PC-9 (cell line): ENCODE data around the gene MSLN. TPM values are rescaled to one million over a fixed set of nuclear protein-coding genes. Genes with fewer than 3 reads are reported as not detected.
"Not testable (repeated sequence)": the region's sequence is repeated elsewhere in the genome, so short reads cannot be mapped to it uniquely, and the experiment has no call there.

Source experiments
- BruUV-seq: library from RNA; stranded (reverse); fragments of 400-500 nt; replicated peaks from 2 replicates; lab custom pipeline; 2021; lab: Mats Ljungman, UMichigan
- CTCF ChIA-PET: fragments of 300-600 bp; sonication (Branson Sonifier 250); formaldehyde crosslinking; loops from one replicate; lab custom pipeline; 2022; ENCODE audit warnings: antibody characterized with exemption; lab: Charles Lee
- POLR2A ChIA-PET: fragments of 300-600 bp; sonication (Branson Sonifier 250); formaldehyde crosslinking; loops from one replicate; lab custom pipeline; 2022; ENCODE audit warnings: antibody characterized with exemption; ENCODE audit not compliant: unreplicated experiment; lab: Charles Lee
- DNase-seq, 2 experiments: peaks; one replicate each; pipeline versions ENCODE4 v3.0.0 to v3.0.0-alpha.2; 2015 to 2022; ENCODE audit warnings: mixed read lengths in 1 of 2
- H2AFZ ChIP-seq: fragments of 200-600 bp; sonication (generic); 2 replicates; pipeline ENCODE4 v1.8.1; 2017; ENCODE audit warnings: antibody characterized with exemption
- H3F3A ChIP-seq: fragments of 200-600 bp; sonication (generic); 2 replicates; pipeline ENCODE4 v1.8.1; 2017; ENCODE audit warnings: antibody characterized with exemption, mild to moderate bottlenecking, low read depth; ENCODE audit not compliant: insufficient read depth
- H3K27ac ChIP-seq: fragments of 200-600 bp; sonication (generic); 2 replicates; pipeline ENCODE4 v1.6.1; 2016; ENCODE audit warnings: mixed run types
- H3K27me3 ChIP-seq: fragments of 200-600 bp; sonication (generic); 2 replicates; pipeline ENCODE4 v1.6.1; 2016; ENCODE audit warnings: low read depth, mixed run types; ENCODE audit not compliant: insufficient read depth
- H3K36me3 ChIP-seq: fragments of 200-600 bp; sonication (generic); 2 replicates; pipeline ENCODE4 v1.6.1; 2016; ENCODE audit warnings: low read depth, mixed run types
- H3K4me1 ChIP-seq: fragments of 200-600 bp; sonication (generic); replicated peaks from 2 replicates; pipeline ENCODE4 v1.6.1; 2016; ENCODE audit warnings: mixed run types; ENCODE audit not compliant: insufficient read depth
- H3K4me2 ChIP-seq: fragments of 200-600 bp; sonication (generic); 2 replicates; pipeline ENCODE4 v1.6.1; 2017; ENCODE audit warnings: mixed run types
- H3K4me3 ChIP-seq: fragments of 200-600 bp; sonication (generic); 2 replicates; pipeline ENCODE4 v1.6.1; 2016; ENCODE audit warnings: mixed run types
- H3K79me2 ChIP-seq: fragments of 200-600 bp; sonication (generic); 2 replicates; pipeline ENCODE4 v1.6.1; 2017; ENCODE audit warnings: low read depth, mixed run types
- H3K9me2 ChIP-seq: fragments of 200-600 bp; sonication (generic); 2 replicates; pipeline ENCODE4 v1.8.1; 2017; ENCODE audit warnings: mild to moderate bottlenecking; ENCODE audit not compliant: insufficient read depth
- H3K9me3 ChIP-seq: fragments of 200-600 bp; sonication (generic); 2 replicates; pipeline ENCODE4 v1.8.1; 2016; ENCODE audit warnings: low read depth; ENCODE audit not compliant: insufficient read depth
- H4K20me1 ChIP-seq: fragments of 200-600 bp; sonication (generic); 2 replicates; pipeline ENCODE4 v1.8.1; 2017; ENCODE audit not compliant: insufficient read depth
- CTCF ChIP-seq: fragments of 200-600 bp; sonication (generic); conservative IDR thresholded peaks from 2 replicates; pipeline ENCODE4 v1.6.1; 2017; ENCODE audit warnings: mixed run types, antibody characterized with exemption, mild to moderate bottlenecking, moderate library complexity
- EZH2 ChIP-seq: fragments of 200-600 bp; sonication (generic); IDR thresholded peaks from 2 replicates; pipeline ENCODE4 v1.8.0; 2017; ENCODE audit warnings: antibody characterized with exemption, low read depth
- intact Hi-C: fragments of 100-400 bp; cut with micrococcal nuclease; formaldehyde crosslinking; loops from one replicate; pipeline ENCODE4 v1.10.0; 2022; ENCODE audit not compliant: unreplicated experiment
- total RNA-seq: library from RNA; stranded (reverse); gene quantifications from 2 replicates; pipeline ENCODE4 v1.2.3, GENCODE V29; 2021

MSLN gene
- total RNA-seq, 1 experiment from 2014 or later, result 59.9 TPM

- H2AFZ ChIP-seq, result no peak overlapping the region
- DNase-seq, result no peak
- CTCF ChIA-PET, result interaction anchor here (0.6 kb wide), 1 partner anchor 10 kb away, joined by 4 read pairs; no protein-coding TSS in a partner anchor
- H3K27ac ChIP-seq, result no peak overlapping the region
- peaks cover 7% of the 10 kb centered on the region; the same call in 1 of the 2 replicates for H3F3A ChIP-seq
- BruUV-seq, result no TSS peak
- H3K4me3 ChIP-seq, result no peak overlapping the region
- no peaks in the 10 kb centered on the region for H3K79me2 ChIP-seq
- H3K4me1 ChIP-seq, result no peaks in the 10 kb centered on the region
- no peaks in the 10 kb centered on the region; the same call in 1 of the 2 replicates for H4K20me1 ChIP-seq
- TF ChIP-seq CTCF, result no peak
- H3K9me2 ChIP-seq, result no peaks in the 10 kb centered on the region
- no peaks in the 10 kb centered on the region for H3K9me3 ChIP-seq
- H3K4me2 ChIP-seq, result no peak overlapping the region
- intact Hi-C loops, result no loop called here
- POLR2A ChIA-PET, result no interaction called here
- no peaks in the 10 kb centered on the region for H3K27me3 ChIP-seq
- no peaks in the 10 kb centered on the region for H3K36me3 ChIP-seq
These were observed 9.2 kb upstream of the MSLN start for GRCh38 chr16:751152-752006.

GRCh38 chr16:752007-752312 is 8.6 kb upstream of the MSLN start:
- H3K4me2 ChIP-seq, result no peak overlapping the region
- intact Hi-C loops, result no loop called here
- no peak overlapping the region for H3K4me3 ChIP-seq
- no peaks in the 10 kb centered on the region for H3K36me3 ChIP-seq
- no peak overlapping the region for H2AFZ ChIP-seq
- no peak for TF ChIP-seq CTCF
- no peak for TF ChIP-seq EZH2
- ChIA-PET CTCF (interaction anchor here (0.6 kb wide), 1 partner anchor 11 kb away, joined by 4 read pairs; no protein-coding TSS in a partner anchor), POLR2A (no interaction called here)
- H4K20me1 ChIP-seq, result no peaks in the 10 kb centered on the region; the same call in 1 of the 2 replicates
- no peaks in the 10 kb centered on the region for H3K9me3 ChIP-seq
- no peaks in the 10 kb centered on the region for H3K4me1 ChIP-seq
- no peaks in the 10 kb centered on the region for H3K27me3 ChIP-seq
- BruUV-seq, result no TSS peak
- H3K9me2 ChIP-seq, result no peaks in the 10 kb centered on the region
- DNase-seq, result no peak
- H3K27ac ChIP-seq, result no peak overlapping the region
- peaks cover 7% of the 10 kb centered on the region; the same call in 1 of the 2 replicates for H3F3A ChIP-seq
- no peaks in the 10 kb centered on the region for H3K79me2 ChIP-seq

GRCh38 chr16:754121-754607 is 6.4 kb upstream of the MSLN start:
- H3K4me3 ChIP-seq, DNase-seq, intact Hi-C loops, H3K27ac ChIP-seq, H3K4me2 ChIP-seq, H4K20me1 ChIP-seq, CTCF ChIA-PET, H2AFZ ChIP-seq, H3K27me3 ChIP-seq, H3K4me1 ChIP-seq, H3K9me3 ChIP-seq, H3K79me2 ChIP-seq, H3K36me3 ChIP-seq, H3F3A ChIP-seq, H3K9me2 ChIP-seq, POLR2A ChIA-PET, BruUV-seq: not testable (repeated sequence)
